SH-SY5Y (cell line): Measurements from ENCODE around the gene ADGRD2.

Experiments used
- GATA2 ChIP-seq: IDR thresholded peaks from 2 replicates; pipeline ENCODE4 v1.6.1; 2011; ENCODE audit warnings: mild to moderate bottlenecking, low read depth, low read length
- GATA3 ChIP-seq: IDR thresholded peaks from 2 replicates; pipeline ENCODE4 v1.6.1; 2011; ENCODE audit warnings: low read depth, mild to moderate bottlenecking, low read length, moderate library complexity

Gene ADGRD2

DNA sequence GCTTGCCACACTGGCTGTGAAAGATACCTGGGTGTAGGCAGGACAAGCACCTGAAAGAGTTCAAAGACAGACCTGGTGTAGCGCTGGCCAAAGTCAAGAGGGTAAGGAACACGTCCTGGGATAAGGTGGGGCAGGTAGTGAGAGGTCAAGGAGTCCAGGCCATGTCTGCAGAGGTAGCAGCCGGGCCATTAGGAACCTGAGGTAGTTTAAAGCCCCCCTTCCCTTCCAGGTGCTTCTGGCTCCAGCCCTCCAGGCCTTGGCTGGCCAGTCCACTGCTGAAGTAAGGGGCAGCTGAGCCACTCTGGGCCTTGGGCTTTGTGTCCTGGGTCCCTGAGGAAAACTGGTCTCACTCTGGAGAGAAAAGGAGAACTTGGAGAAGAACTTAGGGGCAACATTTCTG, 70.9 kb downstream of the ADGRD2 start:
- TF ChIP-seq GATA2 (no peak), GATA3 (no peak)

DNA sequence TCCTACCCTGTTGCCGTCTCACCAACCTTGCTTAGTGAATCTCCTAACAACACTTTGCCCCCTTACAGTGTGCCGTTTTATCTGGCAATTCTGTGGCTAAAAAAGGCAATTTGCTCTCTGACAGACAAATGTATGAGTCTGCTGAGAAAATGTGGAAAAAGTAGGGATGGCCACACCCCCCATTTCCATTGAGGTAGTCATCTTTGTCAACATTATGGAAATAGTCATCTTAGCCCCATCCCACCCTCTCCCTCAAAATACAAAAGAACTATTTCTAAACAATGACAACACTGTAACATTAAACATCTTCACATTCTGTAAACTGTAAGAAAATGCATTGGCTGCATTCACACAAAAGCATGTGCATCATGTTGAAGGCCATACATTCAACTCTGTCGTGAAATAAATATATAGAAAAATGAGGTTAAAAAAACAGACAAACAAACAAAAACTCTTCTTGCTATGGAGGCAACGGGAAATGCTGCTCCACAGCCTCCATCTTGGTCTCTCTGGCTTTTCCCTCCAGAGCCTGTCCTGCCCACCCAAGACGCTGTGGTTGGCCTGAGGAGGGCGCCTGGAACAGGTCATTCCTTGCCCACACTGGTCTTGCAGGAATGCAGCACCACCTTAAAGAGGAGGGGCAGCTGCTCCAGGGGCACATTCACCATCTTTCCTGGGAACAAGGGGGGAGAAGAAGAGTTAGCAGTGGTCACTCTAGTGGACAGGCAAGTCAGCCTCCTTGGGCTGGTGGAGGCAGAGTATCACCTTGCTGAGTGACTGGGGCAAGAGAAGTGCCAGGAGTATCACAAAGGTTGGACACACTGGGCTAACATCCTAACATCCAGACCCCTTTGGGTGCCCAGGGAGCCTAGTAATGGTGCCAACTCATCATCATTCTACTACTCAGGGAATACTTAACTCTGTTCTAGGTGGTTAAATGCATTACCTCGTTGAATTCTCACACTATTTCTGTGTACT, 72.2 kb downstream of the ADGRD2 start:
- TF ChIP-seq GATA3 (no peak), GATA2 (no peak)

DNA sequence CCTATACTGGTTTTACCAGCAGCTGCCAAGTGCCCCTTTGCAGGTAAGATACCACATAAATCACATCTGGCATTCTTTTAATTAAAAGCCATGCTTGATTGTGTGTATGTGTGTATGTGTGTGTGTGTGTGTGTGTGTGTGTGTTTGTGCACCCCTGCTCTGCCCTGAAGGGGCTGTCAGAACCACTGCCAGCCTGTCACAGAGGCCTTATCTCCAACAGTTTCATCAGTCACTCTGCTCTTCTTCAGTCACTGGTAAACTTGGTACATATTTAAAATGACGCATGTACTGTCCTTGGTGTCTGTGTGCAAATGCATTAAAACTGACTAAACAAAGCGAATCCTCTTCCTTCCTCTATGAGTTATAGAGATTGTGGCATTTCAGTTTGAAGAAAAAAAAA, 75.9 kb downstream of the ADGRD2 start:
- TF ChIP-seq GATA3 (no peak), GATA2 (peak; percentile 33; the same call in 1 of the 2 replicates)

DNA sequence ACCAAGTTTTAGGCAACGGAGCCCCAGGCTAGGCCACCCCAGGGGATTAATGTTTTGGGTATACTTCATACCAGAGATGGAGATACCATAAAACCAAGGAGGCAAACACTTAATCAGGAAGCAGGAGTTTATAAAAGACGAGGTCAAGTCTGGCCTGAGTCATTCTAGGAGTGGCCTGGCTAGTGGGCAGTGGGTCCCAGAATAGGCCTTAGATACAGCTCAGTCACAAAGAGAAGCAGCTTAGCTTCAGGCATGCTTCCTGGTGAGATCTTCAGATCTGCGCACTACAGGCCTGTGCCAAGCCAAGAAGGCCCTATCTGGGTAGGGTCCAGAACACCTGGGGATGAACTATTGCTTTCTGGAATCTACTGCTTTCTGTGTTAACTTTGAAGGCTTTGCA, 77.5 kb downstream of the ADGRD2 start:
- no peak for TF ChIP-seq GATA3
- TF ChIP-seq GATA2: no peak
